Skeletal muscle satellite cell (primary cell): ENCODE results near the gene CENPH.
"Not testable (repeated sequence)": the region's sequence is repeated elsewhere in the genome, so short reads cannot be mapped to it uniquely, and the experiment has no call there.

ENCODE experiments used
- H3K27me3 ChIP-seq: 2 replicates; pipeline ENCODE4 v1.7.0; 2013; ENCODE audit warnings: low read length; ENCODE audit not compliant: control insufficient read depth, insufficient read depth
- H3K36me3 ChIP-seq: 2 replicates; pipeline ENCODE4 v1.7.0; 2013; ENCODE audit warnings: mild to moderate bottlenecking, control low read depth, low read length; ENCODE audit not compliant: insufficient read depth
- H3K4me1 ChIP-seq: 2 replicates; pipeline ENCODE4 v1.7.0; 2013; ENCODE audit warnings: low read length; ENCODE audit not compliant: control insufficient read depth, insufficient read depth
- H3K4me2 ChIP-seq: 2 replicates; pipeline ENCODE4 v1.7.0; 2013; ENCODE audit warnings: mild to moderate bottlenecking, low read length
- H3K4me3 ChIP-seq: 2 replicates; pipeline ENCODE4 v1.7.0; 2013; ENCODE audit warnings: low read length
- H3K9ac ChIP-seq: 2 replicates; pipeline ENCODE4 v1.7.0; 2013; ENCODE audit warnings: mild to moderate bottlenecking, low read depth, low read length, moderate library complexity
- H3K9me3 ChIP-seq: replicated peaks from 2 replicates; pipeline ENCODE4 v1.7.0; 2013; ENCODE audit warnings: mild to moderate bottlenecking, control low read depth, low read length

The CENPH gene

GRCh38 chr5:69231851-69232250 lies 42.5 kb downstream of the CENPH start:
- Histone ChIP-seq H3K9me3 (no peaks in the 10 kb centered on the region), H3K4me3 (no peak overlapping the region)

GRCh38 chr5:69234457-69235268 lies 45.3 kb downstream of the CENPH start, which contains the start of gene CDK7:
Gene CDK7 (plus strand): TSS chr5:69234886. CDS start chr5:69234976, 90 bp downstream.
- peak within 1 kb of the TSS; percentile 70 for H3K4me2 ChIP-seq
- peaks cover 37% of the 10 kb centered on the region for H3K4me1 ChIP-seq
- H3K9ac ChIP-seq: peak within 1 kb of the TSS; percentile 90
- no peaks in the 10 kb centered on the region for H3K27me3 ChIP-seq
- H3K9me3 ChIP-seq: no peaks in the 10 kb centered on the region
- peak within 1 kb of the TSS; percentile 88 for H3K4me3 ChIP-seq
- peaks cover 12% of the 10 kb centered on the region for H3K36me3 ChIP-seq

More at GRCh38 chr5:69231851-69232250, 42.5 kb downstream of the CENPH start:
- Histone ChIP-seq H3K27me3 (no peaks in the 10 kb centered on the region), H3K9ac (no peak overlapping the region), H3K36me3 (peaks cover 15% of the 10 kb centered on the region), H3K4me2 (no peak overlapping the region), H3K4me1 (peaks cover 11% of the 10 kb centered on the region)

- Histone ChIP-seq H3K4me1 (peaks cover 37% of the 10 kb centered on the region), H3K4me2 (peak overlapping the region; percentile 26), H3K36me3 (peaks cover 21% of the 10 kb centered on the region)
- not testable (repeated sequence) for H3K9me3 ChIP-seq, H3K4me3 ChIP-seq, H3K9ac ChIP-seq, H3K27me3 ChIP-seq
Observed at GRCh38 chr5:69236733-69237132, 47.4 kb downstream of the CENPH start.

- no peaks in the 10 kb centered on the region for H3K27me3 ChIP-seq
- peak overlapping the region; percentile 54 for H3K4me2 ChIP-seq
- H3K9ac ChIP-seq: no peak overlapping the region
- peaks cover 37% of the 10 kb centered on the region for H3K4me1 ChIP-seq
- H3K4me3 ChIP-seq: peak overlapping the region; percentile 22
- H3K36me3 ChIP-seq: peaks cover 27% of the 10 kb centered on the region
- H3K9me3 ChIP-seq: no peaks in the 10 kb centered on the region
Observed at GRCh38 chr5:69237877-69238276, 48.5 kb downstream of the CENPH start.

GRCh38 chr5:69238760-69239251 lies 49.4 kb downstream of the CENPH start:
- Histone ChIP-seq H3K9me3 (no peaks in the 10 kb centered on the region), H3K27me3 (no peaks in the 10 kb centered on the region), H3K4me2 (peak overlapping the region; percentile 54), H3K4me3 (no peak overlapping the region), H3K9ac (peak overlapping the region; percentile 25), H3K4me1 (peaks cover 37% of the 10 kb centered on the region), H3K36me3 (peaks cover 31% of the 10 kb centered on the region)

- no peak overlapping the region for H3K4me2 ChIP-seq
- no peaks in the 10 kb centered on the region for H3K27me3 ChIP-seq
- H3K9me3 ChIP-seq: no peaks in the 10 kb centered on the region
- no peak overlapping the region for H3K4me3 ChIP-seq
- H3K4me1 ChIP-seq: peaks cover 21% of the 10 kb centered on the region
- H3K9ac ChIP-seq: no peak overlapping the region
- H3K36me3 ChIP-seq: peaks cover 31% of the 10 kb centered on the region
Observed at GRCh38 chr5:69242215-69242927, 53.0 kb downstream of the CENPH start.

- no peak overlapping the region for H3K9ac ChIP-seq
- H3K4me3 ChIP-seq: no peak overlapping the region
- H3K9me3 ChIP-seq: no peaks in the 10 kb centered on the region
- H3K4me1 ChIP-seq: no peaks in the 10 kb centered on the region
- peaks cover 22% of the 10 kb centered on the region for H3K36me3 ChIP-seq
- no peaks in the 10 kb centered on the region for H3K27me3 ChIP-seq
- no peak overlapping the region for H3K4me2 ChIP-seq
Observed at GRCh38 chr5:69245031-69245430, 55.6 kb downstream of the CENPH start.

- Histone ChIP-seq H3K9me3 (no peaks in the 10 kb centered on the region), H3K4me3 (no peak overlapping the region), H3K27me3 (no peaks in the 10 kb centered on the region), H3K4me1 (no peaks in the 10 kb centered on the region), H3K4me2 (no peak overlapping the region), H3K9ac (no peak overlapping the region), H3K36me3 (peaks cover 8% of the 10 kb centered on the region)
Observed at GRCh38 chr5:69248019-69248418, 58.6 kb downstream of the CENPH start.

GRCh38 chr5:69250593-69250992 lies 61.2 kb downstream of the CENPH start:
- Histone ChIP-seq H3K4me1 (no peaks in the 10 kb centered on the region), H3K4me2 (no peak overlapping the region), H3K27me3 (no peaks in the 10 kb centered on the region), H3K9ac (no peak overlapping the region), H3K9me3 (no peaks in the 10 kb centered on the region), H3K4me3 (no peak overlapping the region), H3K36me3 (peaks cover 5% of the 10 kb centered on the region)

- no peak overlapping the region for H3K4me3 ChIP-seq
- no peak overlapping the region for H3K9ac ChIP-seq
- no peak overlapping the region for H3K4me2 ChIP-seq
- H3K4me1 ChIP-seq: no peaks in the 10 kb centered on the region
- peaks cover 21% of the 10 kb centered on the region for H3K36me3 ChIP-seq
- no peaks in the 10 kb centered on the region for H3K27me3 ChIP-seq
- no peaks in the 10 kb centered on the region for H3K9me3 ChIP-seq
Observed at GRCh38 chr5:69252437-69252836, 63.1 kb downstream of the CENPH start.

- H3K4me3 ChIP-seq, H3K27me3 ChIP-seq, H3K9ac ChIP-seq, H3K9me3 ChIP-seq, H3K4me2 ChIP-seq, H3K4me1 ChIP-seq: not testable (repeated sequence)
- peaks cover 48% of the 10 kb centered on the region for H3K36me3 ChIP-seq
Observed at GRCh38 chr5:69255940-69256339, 66.6 kb downstream of the CENPH start.
